ENCODE results near the gene RPGR.

RPGR gene

GRCh38 chrX:38249965-38250364, 77.3 kb downstream of the RPGR start:
- DNase-seq (ENCODE audit: low read depth), result no peak

GRCh38 chrX:38247051-38247450, 80.3 kb downstream of the RPGR start:
- no peak for DNase-seq (ENCODE audit: low read depth)

GRCh38 chrX:38240541-38240940, 86.8 kb downstream of the RPGR start:
- no peak for DNase-seq (ENCODE audit: low read depth)

GRCh38 chrX:38236901-38237615, 90.3 kb downstream of the RPGR start:
- DNase-seq (ENCODE audit: low read depth), result no peak

- DNase-seq (ENCODE audit: low read depth), result no peak
Observed at GRCh38 chrX:38233891-38234667, 93.2 kb downstream of the RPGR start.

GRCh38 chrX:38232079-38232686, 95.1 kb downstream of the RPGR start:
- DNase-seq (ENCODE audit: low read depth), result no peak

GRCh38 chrX:38225093-38225492, 102.2 kb downstream of the RPGR start:
- no peak for DNase-seq (ENCODE audit: low read depth)

- no peak for DNase-seq (ENCODE audit: low read depth)
Observed at GRCh38 chrX:38224160-38224559, 103.1 kb downstream of the RPGR start.

- no peak for DNase-seq (ENCODE audit: low read depth)
Observed at GRCh38 chrX:38221391-38221929, 105.8 kb downstream of the RPGR start.

- no peak for DNase-seq (ENCODE audit: low read depth)
Observed at GRCh38 chrX:38220415-38221390, 106.6 kb downstream of the RPGR start, which contains the start of gene SRPX. SRPX (minus strand) TSS chrX:38220871; CDS start chrX:38220792, 79 bp downstream.

- DNase-seq (ENCODE audit: low read depth), result no peak
Observed at GRCh38 chrX:38220024-38220414, 107.3 kb downstream of the RPGR start.
